GM12878 (cell line): ENCODE measurements around the gene MRPL50. TPM values are rescaled to one million over a fixed set of nuclear protein-coding genes. Genes with fewer than 3 reads are reported as not detected.

Experiments
- BACH1 ChIP-seq: fragments of 450-650 bp; IDR thresholded peaks from 2 replicates; pipeline ENCODE4 v1.6.1; 2017; ENCODE audit warnings: mild to moderate bottlenecking, borderline replicate concordance
- BCL11A ChIP-seq: IDR thresholded peaks from 2 replicates; pipeline ENCODE4 v1.6.1; 2011; ENCODE audit warnings: low read depth, low read length
- CBX3 ChIP-seq: fragments of 200-600 bp; sonication (generic); IDR thresholded peaks from 2 replicates; pipeline ENCODE4 v1.6.1; 2016; ENCODE audit warnings: low read depth, borderline replicate concordance
- ELK1 ChIP-seq: IDR thresholded peaks from 2 replicates; pipeline ENCODE4 v1.6.1; 2012; ENCODE audit warnings: low read depth, low read length, improper control_type of control experiment
- ESRRA ChIP-seq: IDR thresholded peaks from 2 replicates; pipeline ENCODE4 v1.6.1; 2012; ENCODE audit warnings: mild to moderate bottlenecking, low read length, improper control_type of control experiment
- IKZF1 ChIP-seq: fragments of 450-650 bp; conservative IDR thresholded peaks from 2 replicates; pipeline ENCODE4 v1.6.1; 2017; ENCODE audit warnings: antibody characterized with exemption, mild to moderate bottlenecking
- MEF2A ChIP-seq: IDR thresholded peaks from 2 replicates; pipeline ENCODE4 v1.6.1; 2011; ENCODE audit warnings: low read depth, mild to moderate bottlenecking, low read length, moderate library complexity; ENCODE audit not compliant: insufficient read depth
- NKRF ChIP-seq: fragments of 450-650 bp; conservative IDR thresholded peaks from 2 replicates; pipeline ENCODE4 v1.6.1; 2017; ENCODE audit warnings: mild to moderate bottlenecking, moderate library complexity
- POLR2A ChIP-seq: IDR thresholded peaks from 2 replicates; pipeline ENCODE4 v1.6.1; 2011; ENCODE audit warnings: low read depth, mild to moderate bottlenecking, low read length
- RAD21 ChIP-seq: IDR thresholded peaks from 2 replicates; pipeline ENCODE4 v1.6.1; 2011; ENCODE audit warnings: mild to moderate bottlenecking, low read depth, low read length, moderate library complexity; ENCODE audit not compliant: insufficient read depth
- RAD51 ChIP-seq: fragments of 450-650 bp; IDR thresholded peaks from 2 replicates; pipeline ENCODE4 v1.6.1; 2016; ENCODE audit warnings: moderate library complexity, mild to moderate bottlenecking, inconsistent platforms
- RBBP5 ChIP-seq: fragments of 200-600 bp; sonication (generic); conservative IDR thresholded peaks from 2 replicates; pipeline ENCODE4 v1.6.1; 2016
- SMC3 ChIP-seq: IDR thresholded peaks from 2 replicates; pipeline ENCODE4 v1.6.1; 2011; ENCODE audit warnings: low read length, improper control_type of control experiment, borderline replicate concordance
- SUZ12 ChIP-seq: fragments of 200-600 bp; sonication (generic); IDR thresholded peaks from one replicate; pipeline ENCODE4 v1.6.1; 2018; ENCODE audit warnings: antibody characterized with exemption, mild to moderate bottlenecking; ENCODE audit not compliant: unreplicated experiment
- TCF12 ChIP-seq: IDR thresholded peaks from 2 replicates; pipeline ENCODE4 v1.6.1; 2011; ENCODE audit warnings: low read depth, mild to moderate bottlenecking, low read length
- WRNIP1 ChIP-seq: IDR thresholded peaks from 2 replicates; pipeline ENCODE4 v1.6.1; 2011; ENCODE audit warnings: low read depth, low read length, improper control_type of control experiment, borderline replicate concordance
- ZNF207 ChIP-seq: fragments of 450-650 bp; IDR thresholded peaks from 2 replicates; pipeline ENCODE4 v1.6.1; 2014; ENCODE audit warnings: antibody characterized with exemption, mild to moderate bottlenecking, borderline replicate concordance
- ZNF622 ChIP-seq: fragments of 450-650 bp; IDR thresholded peaks from 2 replicates; pipeline ENCODE4 v1.6.1; 2017; ENCODE audit warnings: mild to moderate bottlenecking, inconsistent platforms
- polyA plus RNA-seq, 11 experiments: library from polyadenylated mRNA; depleted of rRNA in 4 of 11; unstranded in 6 of 11; stranded (reverse) in 5 of 11; fragments of >200 nt; fragmentation: Nextera tagmentation in 4 of 11; fragmentation: Illumina TruSeq in 1 of 11; extraction: Ambion mirVana in 4 of 11; extraction: Trizol in 1 of 11; gene quantifications; 1 replicate in 1 of 11; 2 replicates in 10 of 11; pipeline versions ENCODE4 v1.2.1 to v1.2.3, GENCODE V29; 2011 to 2016; ENCODE audit warnings: inconsistent platforms in 2 of 11, missing spikeins in 2 of 11, low read depth in 1 of 11
- total RNA-seq, 4 experiments: library from RNA; depleted of rRNA in 3 of 4; stranded (reverse); fragments of >200 nt in 3 of 4; fragmentation: Illumina TruSeq in 1 of 4; extraction: Trizol in 1 of 4; gene quantifications; 2 replicates each; pipeline versions ENCODE4 v1.2.1 to v1.2.3, GENCODE V29; 2013 to 2021

The MRPL50 gene
- total and polyA plus RNA-seq, 10 of the 15 experiments (the other 5 are each of a cell fraction or from before 2014, with no cell fraction given): 12.8 to 79.4 (median 27.9) TPM

- TF ChIP-seq NKRF (peak; percentile 48; the same call in 1 of the 2 replicates), TCF12 (no peak), SMC3 (no peak), IKZF1 (peak; percentile 98), ESRRA (no peak), BACH1 (no peak), ELK1 (no peak), POLR2A (peak; percentile 96), BCL11A (no peak), CBX3 (no peak), RAD21 (no peak), ZNF622 (no peak), MEF2A (no peak), RBBP5 (no peak), RAD51 (no peak), WRNIP1 (no peak), ZNF207 (no peak), SUZ12 (no peak)
Observed at GRCh38 chr9:101398068-101398929, at the start of gene MRPL50, which contains the start of gene ZNF189 (continued).
